ENCODE results near the gene KRTAP2-2. TPM values are rescaled to one million over a fixed set of nuclear protein-coding genes. Genes with fewer than 3 reads are reported as not detected.
"Not testable (repeated sequence)": the region's sequence is repeated elsewhere in the genome, so short reads cannot be mapped to it uniquely, and the experiment has no call there.

KRTAP2-2 gene
- total RNA-seq (not detected), polyA plus RNA-seq (not detected)

DNA sequence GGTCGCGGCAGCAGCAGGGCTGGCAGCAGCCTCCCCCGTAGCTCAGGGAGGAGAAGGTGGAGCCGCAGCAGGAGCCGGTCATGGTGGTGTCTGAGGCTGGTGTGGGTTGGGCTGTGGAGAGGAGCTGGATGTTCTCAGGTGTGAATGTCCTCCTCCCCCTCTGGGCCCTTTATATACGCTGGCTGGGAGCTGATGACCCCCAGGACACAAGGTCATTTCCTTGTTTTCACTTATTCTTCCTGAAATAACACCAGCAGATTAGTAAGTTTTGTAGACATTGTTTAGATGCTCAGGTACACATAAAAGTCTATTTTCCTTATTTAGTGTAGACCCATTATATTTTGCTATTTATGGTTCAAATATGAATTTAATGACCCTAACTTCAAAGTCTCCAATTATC, at the start of gene KRTAP2-2:
KRTAP2-2 (minus strand) TSS at position 101 of the 400 bp plus-strand sequence; CDS start at position 82, 19 bp downstream.
- WGBS = 60% methylated on average over 1 of the region's 6 CpGs
- not testable (repeated sequence) for H3K4me1 ChIP-seq (ENCODE audit: insufficient read depth); H3K27ac ChIP-seq (ENCODE audit: low read depth); H3K36me3 ChIP-seq (ENCODE audit: insufficient read depth); H3K4me3 ChIP-seq (ENCODE audit: low read depth, low read length); DNase-seq (ENCODE audit: extremely low spot score)

GRCh38 chr17:41104386-41105038, 49.5 kb upstream of the KRTAP2-2 start:
- DNase-seq (ENCODE audit: extremely low spot score); H3K36me3 ChIP-seq (ENCODE audit: insufficient read depth); H3K4me3 ChIP-seq (ENCODE audit: low read depth, low read length); H3K4me1 ChIP-seq (ENCODE audit: insufficient read depth); H3K27ac ChIP-seq (ENCODE audit: low read depth): not testable (repeated sequence)
- WGBS = 68% methylated on average over 2 of the region's 2 CpGs

- Histone ChIP-seq H3K36me3 (ENCODE audit: insufficient read depth) (no peaks in the 10 kb centered on the region), H3K27ac (ENCODE audit: low read depth) (no peak overlapping the region), H3K4me3 (ENCODE audit: low read depth, low read length) (no peak overlapping the region), H3K4me1 (ENCODE audit: insufficient read depth) (no peaks in the 10 kb centered on the region)
- no peak for DNase-seq (ENCODE audit: extremely low spot score)
- 88% methylated on average over 1 of the region's 1 CpG for WGBS
Measured at GRCh38 chr17:41103896-41104295, 48.9 kb upstream of the KRTAP2-2 start.

DNA sequence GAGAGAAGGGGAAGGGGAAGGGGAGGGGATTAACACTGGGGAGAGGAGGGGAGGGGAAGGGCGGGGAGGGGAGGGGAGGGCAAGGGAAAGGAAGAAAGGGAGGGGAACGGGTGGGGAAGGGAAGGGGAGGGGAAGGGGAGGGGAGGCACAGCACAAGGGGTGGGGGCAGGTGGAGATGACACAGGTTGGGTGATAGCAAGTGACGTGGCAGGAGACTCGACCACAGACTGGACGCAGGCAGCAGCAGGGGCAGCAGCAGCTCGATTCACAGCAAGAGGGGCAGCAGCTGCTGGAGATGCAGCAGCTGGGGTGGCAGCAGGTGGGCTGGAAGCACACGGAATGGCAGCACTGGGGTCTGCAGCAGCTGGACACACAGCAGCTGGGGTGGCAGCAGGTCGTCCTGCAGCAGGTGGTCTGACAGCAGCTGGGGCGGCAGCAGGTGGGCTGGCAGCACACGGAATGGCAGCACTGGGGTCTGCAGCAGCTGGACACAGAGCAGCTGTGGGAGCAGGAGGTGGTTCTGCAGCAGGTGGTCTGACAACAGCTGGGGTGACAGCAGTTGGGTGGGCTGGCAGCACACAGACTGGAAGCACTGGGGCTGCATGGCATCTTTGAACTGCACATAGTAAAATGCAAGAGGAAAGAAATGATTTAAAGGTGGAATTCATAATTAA, 46.7 kb upstream of the KRTAP2-2 start, which contains the start of gene KRTAP4-16:
KRTAP4-16 (minus strand) TSS at position 624 of the 674 bp plus-strand sequence; CDS start at position 624, 0 bp downstream.
- no peak within 1 kb of the TSS for H3K4me3 ChIP-seq (ENCODE audit: low read depth, low read length)
- WGBS = 46% methylated on average over 10 of the region's 10 CpGs
- H3K36me3 ChIP-seq (ENCODE audit: insufficient read depth) = no peaks in the 10 kb centered on the region
- DNase-seq (ENCODE audit: extremely low spot score) = no peak
- no peak within 1 kb of the TSS for H3K27ac ChIP-seq (ENCODE audit: low read depth)
- H3K4me1 ChIP-seq (ENCODE audit: insufficient read depth) = no peaks in the 10 kb centered on the region

GRCh38 chr17:41099682-41100480, 44.9 kb upstream of the KRTAP2-2 start:
- H3K36me3 ChIP-seq (ENCODE audit: insufficient read depth); DNase-seq (ENCODE audit: extremely low spot score); H3K4me3 ChIP-seq (ENCODE audit: low read depth, low read length); H3K4me1 ChIP-seq (ENCODE audit: insufficient read depth); H3K27ac ChIP-seq (ENCODE audit: low read depth): not testable (repeated sequence)
- 33% methylated on average over 7 of the region's 7 CpGs for WGBS

- DNase-seq (ENCODE audit: extremely low spot score) = no peak
- Histone ChIP-seq H3K4me1 (ENCODE audit: insufficient read depth) (no peaks in the 10 kb centered on the region), H3K36me3 (ENCODE audit: insufficient read depth) (no peaks in the 10 kb centered on the region), H3K4me3 (ENCODE audit: low read depth, low read length) (no peak overlapping the region), H3K27ac (ENCODE audit: low read depth) (no peak overlapping the region)
- 76% methylated on average over 6 of the region's 6 CpGs for WGBS
Measured at GRCh38 chr17:41098481-41098880, 43.5 kb upstream of the KRTAP2-2 start.

DNA sequence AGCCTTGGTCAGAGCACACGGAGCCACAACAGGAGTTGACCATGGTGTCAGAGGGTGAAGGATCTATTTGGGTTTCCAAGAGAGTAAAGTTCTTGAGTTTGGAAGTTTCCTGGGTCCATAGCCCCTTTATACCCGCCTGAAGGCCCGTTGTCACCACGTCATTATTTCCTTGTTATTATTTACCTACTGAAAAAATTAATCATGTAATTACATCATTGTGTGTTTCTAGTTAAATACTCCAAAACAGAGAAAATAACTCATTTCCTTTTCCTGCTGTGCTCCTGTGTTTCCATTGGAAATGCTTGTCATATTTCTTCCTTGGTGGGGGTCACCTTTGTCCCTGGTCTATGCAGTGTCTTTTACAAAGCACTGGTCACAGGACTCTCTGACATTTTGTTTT, 43.0 kb upstream of the KRTAP2-2 start, which contains the start of gene KRTAP4-8:
KRTAP4-8 (minus strand) TSS at position 101 of the 400 bp plus-strand sequence; CDS start at position 43, 58 bp downstream.
- no peak within 1 kb of the TSS for H3K4me3 ChIP-seq (ENCODE audit: low read depth, low read length)
- no peak for DNase-seq (ENCODE audit: extremely low spot score)
- no peaks in the 10 kb centered on the region for H3K4me1 ChIP-seq (ENCODE audit: insufficient read depth)
- no peaks in the 10 kb centered on the region for H3K36me3 ChIP-seq (ENCODE audit: insufficient read depth)
- WGBS = 77% methylated on average over 4 of the region's 4 CpGs
- no peak within 1 kb of the TSS for H3K27ac ChIP-seq (ENCODE audit: low read depth)

DNA sequence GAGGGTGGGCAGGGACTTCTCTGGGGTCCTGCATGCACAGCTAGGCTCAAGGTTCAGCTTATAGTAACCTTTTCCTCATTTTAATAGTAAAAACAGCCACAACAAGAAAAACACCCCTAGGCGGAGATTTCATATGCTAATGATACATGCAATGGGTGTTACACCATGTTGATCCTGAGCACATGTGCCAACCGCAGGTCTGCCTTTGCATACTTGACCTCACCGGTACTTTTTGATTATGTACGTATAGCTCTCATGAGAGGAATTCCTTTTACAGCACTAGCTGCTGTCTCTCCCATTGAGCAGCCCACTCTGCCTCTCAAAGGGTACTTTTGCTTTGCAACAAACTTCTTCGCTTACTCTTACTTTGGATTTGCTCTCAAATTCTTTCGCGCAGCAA, 41.0 kb upstream of the KRTAP2-2 start:
- 75% methylated on average over 7 of the region's 7 CpGs for WGBS
- Histone ChIP-seq H3K4me3 (ENCODE audit: low read depth, low read length) (no peak overlapping the region), H3K27ac (ENCODE audit: low read depth) (no peak overlapping the region), H3K4me1 (ENCODE audit: insufficient read depth) (no peaks in the 10 kb centered on the region), H3K36me3 (ENCODE audit: insufficient read depth) (no peaks in the 10 kb centered on the region)
- no peak for DNase-seq (ENCODE audit: extremely low spot score)

DNA sequence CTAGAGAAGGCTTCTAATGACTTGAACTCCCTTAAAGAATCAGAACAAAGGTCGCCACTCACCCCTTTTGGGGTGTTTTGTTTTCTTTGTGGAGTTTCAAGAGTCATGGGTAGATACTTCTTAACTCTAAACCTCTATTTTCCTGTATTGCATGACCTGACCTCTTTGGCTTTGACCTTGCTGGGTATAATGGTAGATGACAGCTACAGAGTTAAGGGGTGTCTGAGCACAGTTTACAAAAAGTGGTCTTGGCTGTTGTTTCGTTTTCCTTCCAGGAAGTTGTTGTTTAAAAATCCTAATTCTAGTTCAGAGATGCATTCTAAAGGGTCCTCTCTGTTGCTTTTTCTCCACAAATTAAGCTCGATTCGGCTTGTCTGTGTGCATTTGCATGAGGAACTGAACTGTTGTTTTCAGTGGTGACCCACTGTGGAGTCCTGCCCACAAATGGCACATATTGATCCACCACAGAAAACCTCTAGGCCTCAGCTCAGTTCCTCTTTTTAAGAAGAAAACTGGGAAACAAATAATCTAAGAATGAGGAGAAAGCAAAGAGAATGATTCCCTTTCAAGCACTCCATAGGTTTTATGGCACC, 33.8 kb upstream of the KRTAP2-2 start:
- not testable (repeated sequence) for H3K36me3 ChIP-seq (ENCODE audit: insufficient read depth); DNase-seq (ENCODE audit: extremely low spot score); H3K4me1 ChIP-seq (ENCODE audit: insufficient read depth); H3K27ac ChIP-seq (ENCODE audit: low read depth); H3K4me3 ChIP-seq (ENCODE audit: low read depth, low read length)
- 70% methylated on average over 4 of the region's 4 CpGs for WGBS

DNA sequence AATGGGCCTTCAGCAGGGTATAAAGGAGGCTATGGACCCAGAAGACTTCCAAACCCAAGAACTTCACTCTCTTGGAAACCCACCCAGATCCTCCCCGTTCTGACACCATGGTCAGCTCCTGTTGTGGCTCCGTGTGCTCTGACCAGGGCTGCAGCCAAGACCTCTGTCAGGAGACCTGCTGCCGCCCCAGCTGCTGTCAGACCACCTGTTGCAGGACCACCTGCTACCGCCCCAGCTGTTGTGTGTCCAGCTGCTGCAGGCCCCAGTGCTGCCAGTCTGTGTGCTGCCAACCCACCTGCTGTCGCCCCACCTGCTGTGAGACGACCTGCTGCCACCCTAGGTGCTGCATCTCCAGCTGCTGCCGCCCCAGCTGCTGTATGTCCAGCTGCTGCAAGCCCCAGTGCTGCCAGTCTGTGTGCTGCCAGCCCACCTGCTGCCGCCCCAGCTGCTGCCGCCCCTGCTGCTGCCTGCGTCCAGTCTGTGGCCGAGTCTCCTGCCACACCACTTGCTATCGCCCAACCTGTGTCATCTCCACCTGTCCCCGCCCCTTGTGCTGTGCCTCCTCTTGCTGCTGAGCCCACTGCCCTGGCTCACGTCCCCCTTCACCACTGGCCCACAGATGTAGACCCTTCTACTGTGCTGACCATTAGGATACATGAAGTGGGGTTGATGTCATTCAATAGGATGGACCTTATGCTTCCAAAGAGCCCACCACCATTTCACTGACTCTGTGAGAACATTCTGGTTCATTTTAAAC, 29.2 kb upstream of the KRTAP2-2 start, which contains the start of gene KRTAP4-7:
KRTAP4-7 (plus strand) TSS at position 51 of the 757 bp plus-strand sequence; CDS start at position 108, 57 bp downstream.
- 75% methylated on average over 14 of the region's 14 CpGs for WGBS
- not testable (repeated sequence) for DNase-seq (ENCODE audit: extremely low spot score); H3K36me3 ChIP-seq (ENCODE audit: insufficient read depth); H3K4me1 ChIP-seq (ENCODE audit: insufficient read depth); H3K4me3 ChIP-seq (ENCODE audit: low read depth, low read length); H3K27ac ChIP-seq (ENCODE audit: low read depth)

DNA sequence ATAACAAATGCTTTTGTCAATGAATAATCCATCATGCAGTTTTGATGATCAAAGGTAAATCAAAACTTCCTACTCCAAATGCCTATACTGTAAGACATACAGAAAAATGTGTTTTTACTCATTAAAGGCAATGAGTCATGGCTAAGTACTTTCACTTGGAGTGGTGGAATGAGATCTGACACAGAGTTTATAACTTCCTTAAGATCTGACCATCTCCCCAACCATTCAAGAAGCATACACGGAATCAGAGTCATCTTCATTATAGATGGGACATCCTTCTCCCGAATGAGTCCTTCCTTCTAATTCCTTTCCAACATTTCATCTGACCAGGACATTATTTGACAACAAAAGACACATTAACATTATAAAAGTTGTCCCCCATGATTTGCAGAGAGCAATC, 28.4 kb upstream of the KRTAP2-2 start:
- DNase-seq (ENCODE audit: extremely low spot score); H3K4me3 ChIP-seq (ENCODE audit: low read depth, low read length); H3K36me3 ChIP-seq (ENCODE audit: insufficient read depth); H3K4me1 ChIP-seq (ENCODE audit: insufficient read depth); H3K27ac ChIP-seq (ENCODE audit: low read depth): not testable (repeated sequence)
- WGBS = 69% methylated on average over 2 of the region's 2 CpGs

DNA sequence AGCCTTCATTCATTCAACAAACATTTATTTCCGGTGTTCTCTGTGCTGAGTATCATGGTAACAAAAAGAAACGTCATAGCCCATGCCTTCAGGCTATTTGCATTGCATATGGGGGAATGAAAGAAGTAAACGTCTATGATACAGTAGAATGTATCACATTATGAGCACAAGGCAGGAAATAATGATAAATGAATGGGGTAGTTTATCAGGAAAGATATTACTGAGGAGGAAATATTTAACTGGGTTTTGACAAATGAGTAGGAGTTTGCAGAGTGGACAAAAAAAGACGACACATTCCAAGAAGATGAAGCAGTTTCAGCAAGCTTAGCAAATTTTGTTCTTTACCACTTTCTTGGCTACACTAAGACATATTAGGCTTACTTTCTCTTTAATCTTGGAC, 27.6 kb upstream of the KRTAP2-2 start:
- H3K4me1 ChIP-seq (ENCODE audit: insufficient read depth) = no peaks in the 10 kb centered on the region
- DNase-seq (ENCODE audit: extremely low spot score) = no peak
- no peak overlapping the region for H3K27ac ChIP-seq (ENCODE audit: low read depth)
- H3K4me3 ChIP-seq (ENCODE audit: low read depth, low read length) = no peak overlapping the region
- 56% methylated on average over 4 of the region's 4 CpGs for WGBS
- no peaks in the 10 kb centered on the region for H3K36me3 ChIP-seq (ENCODE audit: insufficient read depth)

- Histone ChIP-seq H3K4me1 (ENCODE audit: insufficient read depth) (no peaks in the 10 kb centered on the region), H3K27ac (ENCODE audit: low read depth) (no peak overlapping the region), H3K4me3 (ENCODE audit: low read depth, low read length) (no peak overlapping the region), H3K36me3 (ENCODE audit: insufficient read depth) (no peaks in the 10 kb centered on the region)
- DNase-seq (ENCODE audit: extremely low spot score) = no peak
Measured at GRCh38 chr17:41076788-41077187, 21.8 kb upstream of the KRTAP2-2 start.
